NCI-H82 treated with DMSO at 0.1 percent for 48 hours (cell line): ENCODE results near the gene DZIP1L.

Experiments used
- DNase-seq: peaks from one replicate; lab custom pipeline; 2025; ENCODE audit not compliant: unreplicated experiment; lab: John Stamatoyannopoulos, UW

The DZIP1L gene

GRCh38 chr3:138068579-138069174 lies 46.7 kb downstream of the DZIP1L start:
- peak; percentile 47 for DNase-seq

- DNase-seq: no peak
Measured at GRCh38 chr3:138068046-138068445, 47.4 kb downstream of the DZIP1L start.

- no peak for DNase-seq
Measured at GRCh38 chr3:138066972-138067371, 48.4 kb downstream of the DZIP1L start.

- DNase-seq: no peak
Measured at GRCh38 chr3:138066383-138066782, 49.0 kb downstream of the DZIP1L start.

- no peak for DNase-seq
Measured at GRCh38 chr3:138065949-138066348, 49.5 kb downstream of the DZIP1L start.

- no peak for DNase-seq
Measured at GRCh38 chr3:138063416-138063815, 52.0 kb downstream of the DZIP1L start.

- DNase-seq: no peak
Measured at GRCh38 chr3:138062626-138063025, 52.8 kb downstream of the DZIP1L start.

- no peak for DNase-seq
Measured at GRCh38 chr3:138062037-138062436, 53.4 kb downstream of the DZIP1L start.

- no peak for DNase-seq
Measured at GRCh38 chr3:138060792-138061191, 54.6 kb downstream of the DZIP1L start.

- no peak for DNase-seq
Measured at GRCh38 chr3:138059261-138059660, 56.1 kb downstream of the DZIP1L start.

GRCh38 chr3:138057384-138057783 lies 58.0 kb downstream of the DZIP1L start:
- no peak for DNase-seq

GRCh38 chr3:138054057-138054456 lies 61.4 kb downstream of the DZIP1L start:
- DNase-seq: no peak

- DNase-seq: no peak
Measured at GRCh38 chr3:138051947-138052802, 63.2 kb downstream of the DZIP1L start.

GRCh38 chr3:138049157-138049919 lies 66.1 kb downstream of the DZIP1L start:
- no peak for DNase-seq

GRCh38 chr3:138047596-138048158 lies 67.7 kb downstream of the DZIP1L start:
- DNase-seq: no peak

- DNase-seq: no peak
Measured at GRCh38 chr3:138046955-138047354, 68.5 kb downstream of the DZIP1L start.

GRCh38 chr3:138046085-138046484 lies 69.3 kb downstream of the DZIP1L start:
- DNase-seq: no peak

GRCh38 chr3:138043266-138044029 lies 72.0 kb downstream of the DZIP1L start:
- no peak for DNase-seq

- no peak for DNase-seq
Measured at GRCh38 chr3:138042043-138042442, 73.4 kb downstream of the DZIP1L start.

GRCh38 chr3:138038725-138039462 lies 76.5 kb downstream of the DZIP1L start:
- no peak for DNase-seq
